Measurements from ENCODE around the gene FLG2. TPM values are rescaled to one million over a fixed set of nuclear protein-coding genes. Genes with fewer than 3 reads are reported as not detected.
A peak's percentile ranks its signal among the peaks of the same experiment; 100 is the strongest.

Gene FLG2
- total RNA-seq, result 0.21 TPM

- DNase-seq, result no peak
Observed at GRCh38 chr1:152359906-152360305, at the start of gene FLG2. TSS of gene FLG2 (minus strand) at chr1:152360006. CDS start at chr1:152358884, 1,122 bp downstream.

- DNase-seq, result no peak
Observed at GRCh38 chr1:152408664-152409063, 48.9 kb upstream of the FLG2 start.

- no peak for DNase-seq
Observed at GRCh38 chr1:152398812-152399698, 39.2 kb upstream of the FLG2 start.

GRCh38 chr1:152397474-152397873, 37.7 kb upstream of the FLG2 start:
- DNase-seq, result no peak

- no peak for DNase-seq
Observed at GRCh38 chr1:152394151-152394550, 34.3 kb upstream of the FLG2 start.

GRCh38 chr1:152392909-152393308, 33.1 kb upstream of the FLG2 start:
- no peak for DNase-seq

GRCh38 chr1:152388889-152389288, 29.1 kb upstream of the FLG2 start:
- no peak for DNase-seq

GRCh38 chr1:152386940-152387339, 27.1 kb upstream of the FLG2 start:
- no peak for DNase-seq

- DNase-seq, result no peak
Observed at GRCh38 chr1:152380932-152381331, 21.1 kb upstream of the FLG2 start.

- DNase-seq, result no peak
Observed at GRCh38 chr1:152374451-152374850, 14.6 kb upstream of the FLG2 start.

- DNase-seq, result no peak
Observed at GRCh38 chr1:152372672-152373071, 12.9 kb upstream of the FLG2 start.

GRCh38 chr1:152367436-152367835, 7.6 kb upstream of the FLG2 start:
- DNase-seq, result no peak

- no peak for DNase-seq
Observed at GRCh38 chr1:152356736-152357135, 3.1 kb downstream of the FLG2 start.

GRCh38 chr1:152349611-152350010, 10.2 kb downstream of the FLG2 start:
- DNase-seq, result no peak

- no peak for DNase-seq
Observed at GRCh38 chr1:152348447-152348846, 11.4 kb downstream of the FLG2 start.

- DNase-seq, result peak; percentile 72
Observed at GRCh38 chr1:152347116-152347728, 12.6 kb downstream of the FLG2 start.

GRCh38 chr1:152344438-152344837, 15.4 kb downstream of the FLG2 start:
- DNase-seq, result no peak

GRCh38 chr1:152343006-152343405, 16.8 kb downstream of the FLG2 start:
- peak; percentile 48 for DNase-seq

GRCh38 chr1:152335399-152335798, 24.4 kb downstream of the FLG2 start:
- DNase-seq, result no peak

GRCh38 chr1:152328801-152329391, 30.9 kb downstream of the FLG2 start:
- no peak for DNase-seq

GRCh38 chr1:152325111-152325510, 34.7 kb downstream of the FLG2 start, which contains the start of gene FLG:
TSS of gene FLG (minus strand) at chr1:152325239. CDS start at chr1:152315456, 9,783 bp downstream.
- no peak for DNase-seq

GRCh38 chr1:152313970-152314369, 45.8 kb downstream of the FLG2 start:
- DNase-seq, result no peak

- DNase-seq, result no peak
Observed at GRCh38 chr1:152313319-152313801, 46.4 kb downstream of the FLG2 start.

All from tongue (tissue), 2 donors.